Astrocyte (in vitro differentiated cells and primary cell): ENCODE data around the gene PRAMEF13. TPM values are rescaled to one million over a fixed set of nuclear protein-coding genes. Genes with fewer than 3 reads are reported as not detected.
"Not testable (repeated sequence)": the region's sequence is repeated elsewhere in the genome, so short reads cannot be mapped to it uniquely, and the experiment has no call there.

Experiments used
- DNase-seq: peaks from one replicate; pipeline ENCODE4 v3.0.0-alpha.2; 2010; ENCODE audit warnings: low read depth
- FAIRE-seq: peaks from 2 replicates; lab custom pipeline; 2011; peaks lifted over from hg19 to GRCh38; lab: Jason Lieb, UNC
- H2AFZ ChIP-seq: 2 replicates; pipeline ENCODE4 v1.6.0; 2012; ENCODE audit warnings: low read depth, low read length, inconsistent platforms
- H3K27ac ChIP-seq: 2 replicates; pipeline ENCODE4 v1.5.1; 2011; ENCODE audit warnings: low read depth, low read length, inconsistent platforms
- H3K27me3 ChIP-seq: 2 replicates; pipeline ENCODE4 v1.6.0; 2011; ENCODE audit warnings: low read length, inconsistent platforms; ENCODE audit not compliant: insufficient read depth
- H3K36me3 ChIP-seq: 2 replicates; pipeline ENCODE4 v1.5.1; 2011; ENCODE audit warnings: low read length, inconsistent platforms; ENCODE audit not compliant: insufficient read depth
- H3K4me1 ChIP-seq: 2 replicates; pipeline ENCODE4 v1.5.1; 2011; ENCODE audit warnings: low read length, inconsistent platforms; ENCODE audit not compliant: insufficient read depth
- H3K4me2 ChIP-seq: 2 replicates; pipeline ENCODE4 v1.6.0; 2012; ENCODE audit warnings: low read length, inconsistent platforms
- H3K4me3 ChIP-seq: 2 replicates; pipeline ENCODE4 v1.5.1; 2011; ENCODE audit warnings: low read depth, mild to moderate bottlenecking, low read length, inconsistent platforms; ENCODE audit not compliant: insufficient read depth
- H3K79me2 ChIP-seq: 2 replicates; pipeline ENCODE4 v1.6.0; 2012; ENCODE audit warnings: mild to moderate bottlenecking, low read length, inconsistent platforms; ENCODE audit not compliant: insufficient read depth
- H3K9ac ChIP-seq: 2 replicates; pipeline ENCODE4 v1.6.0; 2012; ENCODE audit warnings: mild to moderate bottlenecking, low read length, inconsistent platforms
- H3K9me3 ChIP-seq: 2 replicates; pipeline ENCODE4 v1.5.1; 2012; ENCODE audit warnings: low read depth, mild to moderate bottlenecking, low read length, inconsistent platforms; ENCODE audit not compliant: insufficient read depth
- H4K20me1 ChIP-seq: 2 replicates; pipeline ENCODE4 v1.6.0; 2012; ENCODE audit warnings: low read length, inconsistent platforms; ENCODE audit not compliant: insufficient read depth
- H3K27ac Mint-ChIP-seq: one replicate; pipeline ENCODE4 v1.8.0; 2021; ENCODE audit warnings: mild to moderate bottlenecking, mixed read lengths; ENCODE audit not compliant: unreplicated experiment
- H3K27me3 Mint-ChIP-seq: one replicate; pipeline ENCODE4 v1.8.0; 2021; ENCODE audit warnings: low read depth, mixed read lengths; ENCODE audit not compliant: unreplicated experiment
- H3K36me3 Mint-ChIP-seq: one replicate; pipeline ENCODE4 v1.8.0; 2021; ENCODE audit warnings: low read depth, mixed read lengths; ENCODE audit not compliant: unreplicated experiment
- H3K4me1 Mint-ChIP-seq: one replicate; pipeline ENCODE4 v1.8.0; 2021; ENCODE audit warnings: low read depth, mixed read lengths; ENCODE audit not compliant: unreplicated experiment
- H3K4me3 Mint-ChIP-seq: one replicate; pipeline ENCODE4 v1.8.0; 2021; ENCODE audit warnings: mild to moderate bottlenecking, moderate library complexity, mixed read lengths; ENCODE audit not compliant: unreplicated experiment
- H3K9me3 Mint-ChIP-seq: one replicate; pipeline ENCODE4 v1.8.0; 2021; ENCODE audit warnings: mild to moderate bottlenecking, mixed read lengths; ENCODE audit not compliant: unreplicated experiment
- CTCF ChIP-seq: IDR thresholded peaks from 2 replicates; pipeline ENCODE4 v1.5.1; 2011; ENCODE audit warnings: low read depth, mild to moderate bottlenecking, inconsistent platforms, low read length, moderate library complexity; ENCODE audit not compliant: insufficient read depth
- EZH2 ChIP-seq: IDR thresholded peaks from 2 replicates; pipeline ENCODE4 v1.6.1; 2012; ENCODE audit warnings: mild to moderate bottlenecking, low read length, inconsistent platforms; ENCODE audit not compliant: insufficient read depth
- total RNA-seq: library from RNA; stranded (reverse); gene quantifications from 2 replicates; pipeline ENCODE4 v1.2.1, GENCODE V29; 2021

PRAMEF13 gene
- total RNA-seq, 1 donor from 2014 or later = not detected

GRCh38 chr1:13224480-13225060, 23.4 kb upstream of the PRAMEF13 start:
- H2AFZ ChIP-seq = no peak overlapping the region
- H3K9me3 ChIP-seq = no peaks in the 10 kb centered on the region
- no peak overlapping the region for H3K9ac ChIP-seq
- Mint-ChIP-seq H3K9me3 (peaks cover 12% of the 10 kb centered on the region), H3K36me3 (no peaks in the 10 kb centered on the region), H3K4me1 (no peaks in the 10 kb centered on the region), H3K27me3 (no peaks in the 10 kb centered on the region), H3K27ac (no peak overlapping the region), H3K4me3 (no peak overlapping the region)
- DNase-seq (no peak), FAIRE-seq (no peak)
- H3K4me3 ChIP-seq = no peak overlapping the region
- no peaks in the 10 kb centered on the region for H3K27me3 ChIP-seq
- no peaks in the 10 kb centered on the region for H3K79me2 ChIP-seq
- H3K4me2 ChIP-seq = no peak overlapping the region
- H3K36me3 ChIP-seq = no peaks in the 10 kb centered on the region
- no peak overlapping the region for H3K27ac ChIP-seq
- no peaks in the 10 kb centered on the region for H3K4me1 ChIP-seq
- H4K20me1 ChIP-seq = no peaks in the 10 kb centered on the region
- no peak for TF ChIP-seq CTCF
- TF ChIP-seq EZH2 = no peak

- not testable (repeated sequence) for H3K27me3 ChIP-seq, H3K79me2 ChIP-seq, H3K4me1 ChIP-seq, FAIRE-seq, H3K4me3 ChIP-seq, H3K9me3 Mint-ChIP-seq, H3K36me3 ChIP-seq, H3K4me2 ChIP-seq, H3K4me3 Mint-ChIP-seq, H3K36me3 Mint-ChIP-seq, H3K27ac Mint-ChIP-seq, H3K27me3 Mint-ChIP-seq, H3K9ac ChIP-seq, H4K20me1 ChIP-seq, H3K9me3 ChIP-seq, H3K4me1 Mint-ChIP-seq, DNase-seq, H3K27ac ChIP-seq, H2AFZ ChIP-seq
Observed at GRCh38 chr1:13222788-13223187, 21.6 kb upstream of the PRAMEF13 start.

GRCh38 chr1:13219203-13219602, 18.0 kb upstream of the PRAMEF13 start:
- not testable (repeated sequence) for H3K36me3 Mint-ChIP-seq, H3K9me3 Mint-ChIP-seq, H2AFZ ChIP-seq, H4K20me1 ChIP-seq, H3K36me3 ChIP-seq, H3K4me1 ChIP-seq, H3K27me3 ChIP-seq, H3K4me3 Mint-ChIP-seq, H3K27me3 Mint-ChIP-seq, FAIRE-seq, DNase-seq, H3K4me2 ChIP-seq, H3K27ac Mint-ChIP-seq, H3K4me1 Mint-ChIP-seq, H3K79me2 ChIP-seq, H3K4me3 ChIP-seq, H3K27ac ChIP-seq, H3K9me3 ChIP-seq, H3K9ac ChIP-seq

GRCh38 chr1:13216619-13217018, 15.4 kb upstream of the PRAMEF13 start:
- H4K20me1 ChIP-seq, H3K36me3 Mint-ChIP-seq, H3K9me3 Mint-ChIP-seq, FAIRE-seq, H3K27ac ChIP-seq, H3K27me3 ChIP-seq, H2AFZ ChIP-seq, H3K9ac ChIP-seq, H3K4me3 Mint-ChIP-seq, DNase-seq, H3K4me1 Mint-ChIP-seq, H3K4me1 ChIP-seq, H3K27ac Mint-ChIP-seq, H3K79me2 ChIP-seq, H3K9me3 ChIP-seq, H3K4me3 ChIP-seq, H3K4me2 ChIP-seq, H3K27me3 Mint-ChIP-seq, H3K36me3 ChIP-seq: not testable (repeated sequence)

- not testable (repeated sequence) for H3K36me3 Mint-ChIP-seq, H3K4me1 ChIP-seq, H3K79me2 ChIP-seq, H3K4me2 ChIP-seq, H3K9me3 Mint-ChIP-seq, H3K27ac ChIP-seq, H3K27me3 ChIP-seq, H3K4me3 Mint-ChIP-seq, H3K4me3 ChIP-seq, H3K36me3 ChIP-seq, H3K4me1 Mint-ChIP-seq, FAIRE-seq, H3K27me3 Mint-ChIP-seq, H3K9ac ChIP-seq, DNase-seq, H4K20me1 ChIP-seq, H3K27ac Mint-ChIP-seq, H2AFZ ChIP-seq, H3K9me3 ChIP-seq
Observed at GRCh38 chr1:13208712-13209111, 7.5 kb upstream of the PRAMEF13 start.
